HepG2 (cell line): ENCODE results near the gene GPATCH3. TPM values are rescaled to one million over a fixed set of nuclear protein-coding genes. Genes with fewer than 3 reads are reported as not detected.

Experiments
- ASH2L ChIP-seq: fragments of 300-600, 200-600 bp; sonication (generic); IDR thresholded peaks from 2 replicates; pipeline ENCODE4 v1.7.0; 2017; ENCODE audit warnings: low read depth, mild to moderate bottlenecking, moderate library complexity, mixed read lengths, low read length; ENCODE audit not compliant: insufficient read length
- BCL6 ChIP-seq: IDR thresholded peaks from 2 replicates; pipeline ENCODE4 v1.6.1; 2016; ENCODE audit warnings: missing genetic modification reagents, missing compliant biosample characterization
- CHD4 ChIP-seq: fragments of 200-600 bp; sonication (generic); IDR thresholded peaks from 2 replicates; pipeline ENCODE4 v1.7.0; 2017; ENCODE audit warnings: mild to moderate bottlenecking, low read length, borderline replicate concordance
- ERF ChIP-seq: IDR thresholded peaks from 2 replicates; pipeline ENCODE4 v1.6.1; 2018; ENCODE audit warnings: missing biosample characterization, missing genetic modification reagents
- GABPA ChIP-seq, 2 experiments: IDR thresholded peaks; 2 replicates each; pipeline ENCODE4 v1.6.1; 2011 to 2016; ENCODE audit warnings: low read depth in 2 of 2, low read length in 1 of 2, missing biosample characterization in 1 of 2, missing genetic modification characterization in 1 of 2
- HOXD1 ChIP-seq: sonication (generic); formaldehyde crosslinking; IDR thresholded peaks from 2 replicates; pipeline ENCODE4 v1.5.0; 2020; ENCODE audit warnings: missing genetic modification reagents
- MXD3 ChIP-seq: IDR thresholded peaks from 2 replicates; pipeline ENCODE4 v1.6.1; 2016; ENCODE audit warnings: mild to moderate bottlenecking, missing biosample characterization, missing genetic modification reagents
- NBN ChIP-seq: fragments of 450-650 bp; conservative IDR thresholded peaks from 2 replicates; pipeline ENCODE4 v1.6.1; 2017
- PREB ChIP-seq: sonication (generic); formaldehyde crosslinking; IDR thresholded peaks from 2 replicates; pipeline ENCODE4 v1.4.0; 2020; ENCODE audit warnings: missing genetic modification reagents
- RFXAP ChIP-seq: sonication (generic); formaldehyde crosslinking; IDR thresholded peaks from 2 replicates; pipeline ENCODE4 v1.4.0; 2020; ENCODE audit warnings: missing genetic modification reagents, borderline replicate concordance
- SALL1 ChIP-seq: sonication (generic); formaldehyde crosslinking; IDR thresholded peaks from 2 replicates; pipeline ENCODE4 v1.8.0; 2022; ENCODE audit warnings: mild to moderate bottlenecking, missing genetic modification reagents
- WIZ ChIP-seq: sonication (generic); formaldehyde crosslinking; IDR thresholded peaks from 2 replicates; pipeline ENCODE4 v1.5.1; 2020; ENCODE audit warnings: mild to moderate bottlenecking, missing genetic modification reagents
- ZBED4 ChIP-seq: sonication (generic); formaldehyde crosslinking; IDR thresholded peaks from 2 replicates; pipeline ENCODE4 v1.4.0; 2020; ENCODE audit warnings: missing genetic modification reagents, borderline replicate concordance
- ZBTB25 ChIP-seq: IDR thresholded peaks from 2 replicates; pipeline ENCODE4 v1.6.1; 2018; ENCODE audit warnings: missing genetic modification reagents
- ZEB1 ChIP-seq: IDR thresholded peaks from 2 replicates; pipeline ENCODE4 v1.6.1; 2012; ENCODE audit warnings: mild to moderate bottlenecking, low read depth, inconsistent platforms; ENCODE audit not compliant: insufficient replicate concordance
- ZNF326 ChIP-seq: sonication (generic); formaldehyde crosslinking; IDR thresholded peaks from 2 replicates; pipeline ENCODE4 v1.4.0; 2020; ENCODE audit warnings: missing genetic modification reagents, borderline replicate concordance
- ZNF562 ChIP-seq: sonication (generic); formaldehyde crosslinking; IDR thresholded peaks from 2 replicates; pipeline ENCODE4 v1.8.0; 2022; ENCODE audit warnings: missing genetic modification reagents, borderline replicate concordance
- ZNF788 ChIP-seq: sonication (generic); formaldehyde crosslinking; IDR thresholded peaks from 2 replicates; pipeline ENCODE4 v1.5.0; 2020; ENCODE audit warnings: mild to moderate bottlenecking, missing genetic modification reagents, borderline replicate concordance
- ZSCAN30 ChIP-seq: sonication (generic); formaldehyde crosslinking; IDR thresholded peaks from 2 replicates; pipeline ENCODE4 v1.5.0; 2020; ENCODE audit warnings: mild to moderate bottlenecking, missing genetic modification reagents
- polyA plus RNA-seq, 8 experiments: library from polyadenylated mRNA; depleted of rRNA in 3 of 8; stranded (reverse) in 7 of 8; unstranded in 1 of 8; fragments of >200 nt; fragmentation: Illumina TruSeq in 4 of 8; extraction: Trizol in 4 of 8; gene quantifications; 2 replicates each; pipeline versions ENCODE4 v1.2.1 to v1.2.3, GENCODE V29; 2011 to 2016; ENCODE audit warnings: low read depth in 4 of 8, missing spikeins in 1 of 8, mixed read lengths in 1 of 8; ENCODE audit not compliant: insufficient read depth in 1 of 8
- total RNA-seq, 5 experiments: library from RNA; depleted of rRNA; stranded (reverse); fragments of >200 nt; fragmentation: Illumina TruSeq; extraction: Trizol; gene quantifications; 2 replicates each; pipeline ENCODE4 v1.2.3, GENCODE V29; 2016; ENCODE audit warnings: low read depth in 1 of 5
- TF ChIP-seq, protein P1 (sequence below): sonication (generic); formaldehyde crosslinking; IDR thresholded peaks from 2 replicates; pipeline ENCODE4 v1.9.0; 2022; ENCODE audit warnings: low read depth, missing genetic modification reagents

The GPATCH3 gene
- total and polyA plus RNA-seq, 2 of the 13 experiments (the other 11 are each of a cell fraction or from before 2014, with no cell fraction given) = 8.3 to 11.0 TPM

- TF ChIP-seq PREB (CRISPR knock-in tag) (no peak), WIZ (peak; percentile 15), ZNF326 (CRISPR knock-in tag) (peak; percentile 73; the same call in 1 of the 2 replicates), RFXAP (CRISPR knock-in tag) (0 out of 2 replicates have a peak, but pooled peaks have one; percentile 63), ZBTB25 (CRISPR knock-in tag) (peak; percentile 71; the same call in 1 of the 2 replicates), ZBED4 (CRISPR knock-in tag) (no peak), BCL6 (CRISPR knock-in tag) (peak; percentile 33; the same call in 1 of the 2 replicates), SALL1 (CRISPR knock-in tag) (peak; percentile 85), ZEB1 (peak; percentile 12), CHD4 (no peak), ZSCAN30 (CRISPR knock-in tag) (no peak), HOXD1 (0 out of 2 replicates have a peak, but pooled peaks have one; percentile 3), ZNF788 (peak; percentile 94), NBN (no peak), ERF (CRISPR knock-in tag) (peak; percentile 82), MXD3 (CRISPR knock-in tag) (no peak), ASH2L (peak; percentile 84), GABPA (IDR thresholded peaks at IDR 0.05; ENCODE audit: low read depth, low read length) (peak; percentile 85), GABPA (CRISPR knock-in tag; IDR thresholded peaks at IDR 0.05; ENCODE audit: low read depth) (peak; percentile 95), ZNF562 (CRISPR knock-in tag) (0 out of 2 replicates have a peak, but pooled peaks have one; percentile 65)
- TF ChIP-seq, protein P1, sequence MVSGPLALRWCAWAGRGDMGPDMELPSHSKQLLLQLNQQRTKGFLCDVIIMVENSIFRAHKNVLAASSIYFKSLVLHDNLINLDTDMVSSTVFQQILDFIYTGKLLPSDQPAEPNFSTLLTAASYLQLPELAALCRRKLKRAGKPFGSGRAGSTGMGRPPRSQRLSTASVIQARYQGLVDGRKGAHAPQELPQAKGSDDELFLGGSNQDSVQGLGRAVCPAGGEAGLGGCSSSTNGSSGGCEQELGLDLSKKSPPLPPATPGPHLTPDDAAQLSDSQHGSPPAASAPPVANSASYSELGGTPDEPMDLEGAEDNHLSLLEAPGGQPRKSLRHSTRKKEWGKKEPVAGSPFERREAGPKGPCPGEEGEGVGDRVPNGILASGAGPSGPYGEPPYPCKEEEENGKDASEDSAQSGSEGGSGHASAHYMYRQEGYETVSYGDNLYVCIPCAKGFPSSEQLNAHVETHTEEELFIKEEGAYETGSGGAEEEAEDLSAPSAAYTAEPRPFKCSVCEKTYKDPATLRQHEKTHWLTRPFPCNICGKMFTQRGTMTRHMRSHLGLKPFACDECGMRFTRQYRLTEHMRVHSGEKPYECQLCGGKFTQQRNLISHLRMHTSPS (CRISPR knock-in tag) = 0 out of 2 replicates have a peak, but pooled peaks have one; percentile 60
These were observed 10.5 kb downstream of the GPATCH3 start, which contains the start of gene GPN2 (continued) for GRCh38 chr1:26889551-26890466.
